ENCODE measurements around the gene HUWE1. TPM values are rescaled to one million over a fixed set of nuclear protein-coding genes. Genes with fewer than 3 reads are reported as not detected.

The HUWE1 gene
- total and polyA plus RNA-seq, 2 experiments from 2014 or later, result 61.2 to 225 TPM

DNA sequence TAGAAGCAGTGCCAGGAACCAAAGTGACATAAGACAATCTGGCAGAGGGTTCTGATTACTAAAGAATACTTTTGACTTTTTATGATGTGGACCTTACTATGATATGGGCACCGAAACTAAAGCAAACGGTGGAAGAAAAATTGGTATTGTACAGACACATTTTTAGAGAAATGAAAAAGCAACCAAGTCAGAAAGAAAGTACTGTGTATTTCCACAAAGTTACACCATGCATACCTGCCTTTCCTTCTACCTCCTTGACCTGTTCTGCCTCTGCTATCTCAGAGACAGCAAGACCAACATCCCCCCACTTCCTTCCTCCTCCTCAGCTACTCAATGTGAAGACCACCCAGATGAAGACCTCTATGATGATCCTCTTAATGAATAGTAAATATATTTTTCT, 88.3 kb downstream of the HUWE1 start (continued):
- no peak for TF ChIP-seq EZH2 (IDR thresholded peaks at IDR 0.05; ENCODE audit: low read depth, unreplicated experiment)
- TF ChIP-seq, protein P1, sequence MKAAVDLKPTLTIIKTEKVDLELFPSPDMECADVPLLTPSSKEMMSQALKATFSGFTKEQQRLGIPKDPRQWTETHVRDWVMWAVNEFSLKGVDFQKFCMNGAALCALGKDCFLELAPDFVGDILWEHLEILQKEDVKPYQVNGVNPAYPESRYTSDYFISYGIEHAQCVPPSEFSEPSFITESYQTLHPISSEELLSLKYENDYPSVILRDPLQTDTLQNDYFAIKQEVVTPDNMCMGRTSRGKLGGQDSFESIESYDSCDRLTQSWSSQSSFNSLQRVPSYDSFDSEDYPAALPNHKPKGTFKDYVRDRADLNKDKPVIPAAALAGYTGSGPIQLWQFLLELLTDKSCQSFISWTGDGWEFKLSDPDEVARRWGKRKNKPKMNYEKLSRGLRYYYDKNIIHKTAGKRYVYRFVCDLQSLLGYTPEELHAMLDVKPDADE (IDR thresholded peaks at IDR 0.05), result no peak
- no peak for TF ChIP-seq ZNF331 (CRISPR knock-in tag; IDR thresholded peaks at IDR 0.05; ENCODE audit: low read depth)

DNA sequence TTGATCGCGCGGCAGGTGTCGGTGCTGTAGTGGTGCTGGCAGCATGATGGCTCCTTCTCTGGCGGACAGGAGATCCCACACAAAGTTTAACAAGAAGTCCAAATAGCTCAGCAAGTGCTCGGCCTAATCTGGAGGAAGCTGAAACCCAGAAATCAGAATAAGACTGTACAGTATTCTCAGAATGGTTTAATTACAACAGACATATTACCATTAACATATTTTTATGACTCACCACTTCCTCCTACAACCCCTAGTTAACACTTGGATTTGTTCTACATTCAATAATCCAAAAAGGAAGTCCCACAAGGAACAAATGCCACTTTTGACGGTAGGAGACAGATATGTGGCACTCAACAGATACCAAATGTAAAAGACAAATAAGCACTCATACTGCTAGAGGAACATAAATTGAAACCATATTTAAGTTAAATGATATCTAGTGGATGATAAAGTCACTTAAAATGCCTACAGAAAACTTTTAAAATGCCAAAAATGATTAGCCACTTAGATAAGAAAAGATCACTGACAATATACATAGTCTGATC, 91.2 kb downstream of the HUWE1 start:
- DNase-seq (ENCODE audit: low spot score), result no peak
- H3K36me3 ChIP-seq (ENCODE audit: insufficient read depth), result peaks cover 61% of the 10 kb centered on the region
- no peaks in the 10 kb centered on the region for H3K27me3 Mint-ChIP-seq (ENCODE audit: insufficient read depth, low read depth, poor library complexity)
- no peaks in the 10 kb centered on the region for H3K4me1 Mint-ChIP-seq
- no peaks in the 10 kb centered on the region for H4K20me1 ChIP-seq (replicated peaks; ENCODE audit: insufficient read depth)
- H3K4me2 ChIP-seq, result no peak overlapping the region
- H3K79me2 ChIP-seq (replicated peaks; ENCODE audit: insufficient read depth), result no peaks in the 10 kb centered on the region
- peaks cover 76% of the 10 kb centered on the region for H3K36me3 Mint-ChIP-seq (ENCODE audit: low read depth)
- H3K4me3 ChIP-seq, result no peak overlapping the region
- H3K9me2 ChIP-seq (ENCODE audit: insufficient read depth), result no peaks in the 10 kb centered on the region
- H3K4me1 ChIP-seq (ENCODE audit: insufficient read depth), result no peaks in the 10 kb centered on the region
- no peaks in the 10 kb centered on the region for H3F3A ChIP-seq (replicated peaks; ENCODE audit: low read depth)
- no peaks in the 10 kb centered on the region for H3K27me3 ChIP-seq (ENCODE audit: insufficient read depth)
- H3K27ac Mint-ChIP-seq, result no peak overlapping the region
- no peak for ATAC-seq
- H3K4me3 Mint-ChIP-seq, result no peak overlapping the region
- H2AFZ ChIP-seq, result no peak overlapping the region
- no peak overlapping the region for H3K27ac ChIP-seq (ENCODE audit: low read depth)
- no peaks in the 10 kb centered on the region for H3K9me3 Mint-ChIP-seq
- TF ChIP-seq POLR2AphosphoS5 (IDR thresholded peaks at IDR 0.05; ENCODE audit: low read depth), result no peak
- no peak for TF ChIP-seq NANOG (IDR thresholded peaks at IDR 0.05; ENCODE audit: borderline replicate concordance)
- TF ChIP-seq, protein P2, sequence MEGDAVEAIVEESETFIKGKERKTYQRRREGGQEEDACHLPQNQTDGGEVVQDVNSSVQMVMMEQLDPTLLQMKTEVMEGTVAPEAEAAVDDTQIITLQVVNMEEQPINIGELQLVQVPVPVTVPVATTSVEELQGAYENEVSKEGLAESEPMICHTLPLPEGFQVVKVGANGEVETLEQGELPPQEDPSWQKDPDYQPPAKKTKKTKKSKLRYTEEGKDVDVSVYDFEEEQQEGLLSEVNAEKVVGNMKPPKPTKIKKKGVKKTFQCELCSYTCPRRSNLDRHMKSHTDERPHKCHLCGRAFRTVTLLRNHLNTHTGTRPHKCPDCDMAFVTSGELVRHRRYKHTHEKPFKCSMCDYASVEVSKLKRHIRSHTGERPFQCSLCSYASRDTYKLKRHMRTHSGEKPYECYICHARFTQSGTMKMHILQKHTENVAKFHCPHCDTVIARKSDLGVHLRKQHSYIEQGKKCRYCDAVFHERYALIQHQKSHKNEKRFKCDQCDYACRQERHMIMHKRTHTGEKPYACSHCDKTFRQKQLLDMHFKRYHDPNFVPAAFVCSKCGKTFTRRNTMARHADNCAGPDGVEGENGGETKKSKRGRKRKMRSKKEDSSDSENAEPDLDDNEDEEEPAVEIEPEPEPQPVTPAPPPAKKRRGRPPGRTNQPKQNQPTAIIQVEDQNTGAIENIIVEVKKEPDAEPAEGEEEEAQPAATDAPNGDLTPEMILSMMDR (conservative IDR thresholded peaks at IDR 0.05; ENCODE audit: low read depth in 2 of 2), result no peak
- TF ChIP-seq CREB1 (CRISPR knock-in tag; IDR thresholded peaks at IDR 0.05; ENCODE audit: low read depth), result no peak
- TF ChIP-seq ZNF331 (CRISPR knock-in tag; IDR thresholded peaks at IDR 0.05; ENCODE audit: low read depth), result no peak
- no peak for TF ChIP-seq EZH2phosphoT487 (IDR thresholded peaks at IDR 0.05; ENCODE audit: unreplicated experiment)
- TF ChIP-seq, protein P3, sequence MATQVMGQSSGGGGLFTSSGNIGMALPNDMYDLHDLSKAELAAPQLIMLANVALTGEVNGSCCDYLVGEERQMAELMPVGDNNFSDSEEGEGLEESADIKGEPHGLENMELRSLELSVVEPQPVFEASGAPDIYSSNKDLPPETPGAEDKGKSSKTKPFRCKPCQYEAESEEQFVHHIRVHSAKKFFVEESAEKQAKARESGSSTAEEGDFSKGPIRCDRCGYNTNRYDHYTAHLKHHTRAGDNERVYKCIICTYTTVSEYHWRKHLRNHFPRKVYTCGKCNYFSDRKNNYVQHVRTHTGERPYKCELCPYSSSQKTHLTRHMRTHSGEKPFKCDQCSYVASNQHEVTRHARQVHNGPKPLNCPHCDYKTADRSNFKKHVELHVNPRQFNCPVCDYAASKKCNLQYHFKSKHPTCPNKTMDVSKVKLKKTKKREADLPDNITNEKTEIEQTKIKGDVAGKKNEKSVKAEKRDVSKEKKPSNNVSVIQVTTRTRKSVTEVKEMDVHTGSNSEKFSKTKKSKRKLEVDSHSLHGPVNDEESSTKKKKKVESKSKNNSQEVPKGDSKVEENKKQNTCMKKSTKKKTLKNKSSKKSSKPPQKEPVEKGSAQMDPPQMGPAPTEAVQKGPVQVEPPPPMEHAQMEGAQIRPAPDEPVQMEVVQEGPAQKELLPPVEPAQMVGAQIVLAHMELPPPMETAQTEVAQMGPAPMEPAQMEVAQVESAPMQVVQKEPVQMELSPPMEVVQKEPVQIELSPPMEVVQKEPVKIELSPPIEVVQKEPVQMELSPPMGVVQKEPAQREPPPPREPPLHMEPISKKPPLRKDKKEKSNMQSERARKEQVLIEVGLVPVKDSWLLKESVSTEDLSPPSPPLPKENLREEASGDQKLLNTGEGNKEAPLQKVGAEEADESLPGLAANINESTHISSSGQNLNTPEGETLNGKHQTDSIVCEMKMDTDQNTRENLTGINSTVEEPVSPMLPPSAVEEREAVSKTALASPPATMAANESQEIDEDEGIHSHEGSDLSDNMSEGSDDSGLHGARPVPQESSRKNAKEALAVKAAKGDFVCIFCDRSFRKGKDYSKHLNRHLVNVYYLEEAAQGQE (IDR thresholded peaks at IDR 0.05; ENCODE audit: unreplicated experiment), result no peak
- TF ChIP-seq, protein P1 (IDR thresholded peaks at IDR 0.05), result no peak
- TF ChIP-seq JUNB (IDR thresholded peaks at IDR 0.05; ENCODE audit: unreplicated experiment), result no peak
- no peak for TF ChIP-seq STAT1 (IDR thresholded peaks at IDR 0.05; ENCODE audit: unreplicated experiment)

Measured in GM23338 (cell line).